Stimulated activated CD8-positive, alpha-beta memory T cell treated with anti-CD3 and anti-CD28 coated beads, Interleukin-7, amount 100 ng/mL, for 24 hours (primary cell): ENCODE measurements around the gene TEX53.

Experiments
- DNase-seq: peaks from one replicate; pipeline ENCODE4 v3.0.0-alpha.2; 2020; ENCODE audit warnings: low read depth

The TEX53 gene

GRCh38 chr9:114678795-114679194, 21.2 kb upstream of the TEX53 start:
- no peak for DNase-seq

DNA sequence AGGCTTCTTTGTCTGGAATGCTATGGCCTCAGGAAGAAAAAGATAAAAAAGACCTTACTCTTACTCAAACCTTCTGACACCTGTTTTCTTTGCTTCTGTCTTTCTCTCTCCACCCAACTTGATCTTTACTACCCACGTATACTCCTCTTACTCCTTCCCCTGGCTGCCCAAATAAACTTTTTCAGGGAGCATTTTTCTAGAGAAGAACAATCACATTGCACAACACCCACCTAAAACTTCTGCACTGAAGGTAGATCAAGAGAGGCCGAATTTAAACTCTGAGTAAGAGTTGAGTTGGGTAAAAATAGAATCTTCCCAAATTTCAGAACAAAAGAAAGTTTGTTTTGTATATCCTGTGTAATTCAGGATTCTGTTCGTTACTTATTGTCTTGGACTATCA, 20.5 kb upstream of the TEX53 start:
- no peak for DNase-seq

DNA sequence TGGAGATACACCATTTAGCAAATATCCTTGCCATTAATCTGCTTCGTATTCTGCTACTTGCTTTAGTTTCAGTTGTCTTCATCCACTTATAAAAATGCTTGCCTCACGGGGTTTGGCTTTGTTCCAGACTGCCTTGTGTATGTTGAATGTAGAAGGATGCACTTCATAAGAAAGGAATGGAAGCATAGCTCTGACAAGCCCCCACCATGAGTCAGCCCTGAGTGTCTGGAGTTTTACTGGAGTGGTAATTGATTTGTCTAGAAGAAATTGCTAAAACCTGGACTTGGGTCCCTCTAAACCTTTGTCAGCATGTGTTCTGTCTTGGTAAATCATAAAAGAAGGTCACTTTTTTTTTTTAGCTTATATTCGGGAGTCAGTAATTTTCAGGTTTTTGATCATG, 19.8 kb upstream of the TEX53 start:
- no peak for DNase-seq

GRCh38 chr9:114676901-114677300, 19.3 kb upstream of the TEX53 start:
- no peak for DNase-seq

DNA sequence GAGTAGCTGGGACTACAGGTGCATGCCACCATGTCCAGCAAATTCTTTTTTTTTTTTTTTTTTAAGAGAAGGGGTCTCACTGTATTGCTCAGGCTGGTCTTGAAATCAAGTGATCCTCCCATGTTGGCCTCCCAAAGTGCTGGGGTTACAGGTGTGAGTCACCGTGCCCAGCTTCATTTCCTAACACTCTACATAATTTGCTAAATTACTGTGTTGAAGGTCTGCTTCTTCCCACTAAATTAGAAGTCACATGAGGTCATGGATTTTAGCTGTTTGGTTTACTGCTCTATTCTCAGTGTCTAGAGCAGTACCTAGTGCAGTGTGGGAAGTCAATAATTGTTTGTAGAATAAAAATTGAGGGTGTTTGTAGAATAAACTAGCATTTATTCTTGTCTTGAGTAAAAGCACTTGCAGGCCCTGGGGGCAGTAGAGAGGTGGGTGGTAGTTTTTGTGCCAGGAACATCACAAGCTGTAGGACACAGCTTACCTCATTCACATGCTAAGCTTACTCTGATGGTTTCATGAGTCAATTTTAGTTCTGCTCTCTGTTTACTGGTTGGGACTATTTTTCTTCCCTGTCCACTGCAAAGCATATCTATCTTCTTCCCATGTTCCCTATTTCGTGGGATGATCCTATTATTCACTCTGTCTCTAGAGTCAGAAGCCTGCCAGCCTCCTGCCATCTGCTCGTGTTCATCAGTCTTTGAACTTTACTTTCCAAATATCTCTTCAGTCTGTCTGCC, 17.4 kb upstream of the TEX53 start:
- no peak for DNase-seq

DNA sequence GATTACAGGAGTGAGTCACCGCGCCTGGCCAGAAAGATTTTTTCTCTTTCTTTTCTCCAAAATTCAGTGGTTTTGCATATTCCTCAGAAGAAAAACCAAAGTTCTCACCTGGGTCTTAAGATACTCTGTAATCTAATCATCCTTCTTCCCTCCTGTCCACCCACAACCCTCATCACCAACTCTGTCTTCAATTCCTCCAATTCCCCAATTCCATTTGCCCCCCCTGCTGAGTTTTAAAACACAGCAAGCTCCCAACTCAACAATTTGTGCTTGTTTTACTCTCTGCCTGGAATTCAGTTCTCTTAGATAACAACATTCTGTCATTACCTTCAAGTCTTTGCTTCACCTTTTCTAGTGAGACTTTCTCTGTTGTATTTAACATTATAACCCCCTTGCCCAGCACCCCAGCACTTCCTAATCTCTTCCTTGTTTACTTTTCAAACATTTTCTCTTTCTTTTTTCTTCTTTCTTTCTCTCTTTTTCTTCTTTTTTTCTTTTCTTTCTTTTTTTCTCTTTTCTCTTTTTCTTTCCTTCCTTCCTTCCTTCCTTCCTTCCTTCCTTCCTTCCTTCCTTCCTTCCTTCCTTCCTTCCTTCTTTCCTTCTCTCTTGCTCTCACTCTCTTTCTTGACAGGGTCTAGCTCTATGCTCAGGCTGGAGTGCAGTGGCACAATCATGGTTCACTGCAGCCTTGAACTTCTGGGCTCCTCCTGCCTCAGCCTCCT, 16.6 kb upstream of the TEX53 start:
- DNase-seq = no peak

GRCh38 chr9:114671605-114672004, 14.0 kb upstream of the TEX53 start:
- DNase-seq = no peak

DNA sequence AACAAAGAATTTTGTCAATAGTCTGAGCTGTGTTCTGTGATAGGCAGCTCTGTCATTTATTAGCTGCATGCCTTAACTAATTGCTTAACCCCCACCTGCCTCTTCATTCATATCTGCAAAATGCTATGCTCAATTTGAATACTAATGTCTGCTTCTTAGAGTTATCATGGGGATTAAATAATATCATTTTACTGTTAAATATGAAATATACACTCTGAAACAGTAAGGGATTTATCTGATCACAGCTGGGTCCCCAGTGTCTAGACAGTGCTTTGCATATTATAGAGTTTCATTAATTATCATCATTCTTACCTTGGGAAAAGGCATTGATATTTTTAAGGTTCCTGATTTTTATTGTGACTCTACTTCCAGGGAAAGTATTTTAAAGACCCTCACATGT, 12.4 kb upstream of the TEX53 start:
- DNase-seq = no peak

DNA sequence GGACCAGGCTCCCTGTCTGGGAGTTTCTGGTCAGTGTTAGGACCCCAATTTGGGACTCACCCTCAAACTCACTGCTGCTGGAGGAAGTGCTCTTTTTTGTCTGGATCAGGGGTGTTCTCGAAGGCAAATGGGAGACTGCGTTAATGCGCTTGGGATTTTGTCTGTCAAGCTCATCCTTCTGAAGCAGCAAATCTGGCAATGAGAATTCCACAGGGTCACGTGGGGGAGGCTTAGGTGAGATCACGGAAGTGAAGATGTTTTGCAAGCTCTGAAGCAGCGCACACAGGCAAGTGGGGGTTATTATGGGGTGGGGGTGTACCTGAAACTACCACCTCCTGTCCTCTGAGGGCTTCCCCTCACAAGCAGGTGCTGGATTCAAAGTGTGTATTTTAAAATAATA, 10.5 kb upstream of the TEX53 start:
- no peak for DNase-seq

GRCh38 chr9:114666851-114667250, 9.2 kb upstream of the TEX53 start:
- DNase-seq = no peak

GRCh38 chr9:114666401-114666800, 8.8 kb upstream of the TEX53 start:
- no peak for DNase-seq

GRCh38 chr9:114664181-114664580, 6.6 kb upstream of the TEX53 start:
- DNase-seq = no peak

DNA sequence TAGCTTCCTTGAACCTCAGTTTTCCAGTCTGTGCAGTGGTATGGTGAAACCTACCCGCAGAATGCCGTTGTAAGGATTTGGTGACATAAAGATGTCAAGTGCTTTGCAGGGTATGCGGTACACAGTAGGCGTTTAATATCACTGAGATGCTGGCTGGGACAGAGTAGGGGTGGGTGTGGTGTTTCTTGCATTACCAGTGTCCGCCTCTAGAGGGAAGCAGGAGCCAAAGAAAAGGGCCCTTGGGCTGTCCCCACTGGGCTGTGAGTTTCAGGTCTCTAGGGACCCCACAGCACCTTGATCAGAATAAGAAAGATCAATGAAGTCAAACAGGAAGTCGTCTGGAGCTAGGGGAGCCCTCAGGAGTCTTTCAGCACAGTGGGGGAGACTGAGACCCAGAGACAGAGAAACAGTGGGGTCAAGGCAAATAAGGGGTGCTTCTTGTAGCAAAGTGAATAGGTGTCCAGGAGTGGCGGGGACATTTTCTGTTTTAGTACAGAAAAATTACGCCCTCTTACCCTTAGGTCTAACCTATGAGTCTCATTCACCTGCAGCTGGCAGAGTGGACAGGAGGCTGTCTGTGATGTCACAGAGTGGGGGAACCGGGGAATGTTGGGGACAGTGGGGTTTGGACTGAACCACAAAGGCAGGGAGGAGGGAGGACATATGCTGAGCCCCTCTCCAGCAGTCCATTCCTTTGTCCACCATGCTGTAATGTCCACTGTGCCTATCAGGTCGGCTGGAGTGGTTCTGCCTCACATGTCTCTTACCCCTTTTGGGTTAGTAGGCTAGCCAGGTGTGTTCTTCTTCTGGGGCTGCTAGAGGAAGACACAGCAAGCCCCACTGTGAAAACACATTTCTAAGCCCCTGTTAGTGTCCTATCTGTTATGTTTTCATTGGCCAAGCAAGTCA, 4.7 kb upstream of the TEX53 start:
- peak; percentile 42 for DNase-seq

DNA sequence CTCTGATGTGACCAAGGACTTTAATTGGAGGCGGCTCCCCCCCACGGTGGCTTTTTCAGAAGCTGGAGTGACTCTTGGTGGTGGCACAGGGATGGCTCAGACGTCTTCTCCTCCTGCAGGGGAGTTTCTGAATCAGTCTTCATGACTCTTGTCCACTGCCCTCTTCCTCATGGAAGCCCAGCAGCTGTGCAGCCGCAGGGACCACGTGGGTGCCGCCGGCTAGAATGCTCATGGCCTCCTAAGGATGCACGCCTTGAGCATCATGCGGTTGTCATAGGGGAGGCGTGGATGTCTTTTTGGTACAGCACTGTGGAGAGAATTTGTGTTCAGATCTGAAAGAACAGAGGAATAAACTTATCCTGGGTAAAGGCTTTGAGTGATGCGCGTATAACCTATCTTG, 1.3 kb downstream of the TEX53 start:
- no peak for DNase-seq

DNA sequence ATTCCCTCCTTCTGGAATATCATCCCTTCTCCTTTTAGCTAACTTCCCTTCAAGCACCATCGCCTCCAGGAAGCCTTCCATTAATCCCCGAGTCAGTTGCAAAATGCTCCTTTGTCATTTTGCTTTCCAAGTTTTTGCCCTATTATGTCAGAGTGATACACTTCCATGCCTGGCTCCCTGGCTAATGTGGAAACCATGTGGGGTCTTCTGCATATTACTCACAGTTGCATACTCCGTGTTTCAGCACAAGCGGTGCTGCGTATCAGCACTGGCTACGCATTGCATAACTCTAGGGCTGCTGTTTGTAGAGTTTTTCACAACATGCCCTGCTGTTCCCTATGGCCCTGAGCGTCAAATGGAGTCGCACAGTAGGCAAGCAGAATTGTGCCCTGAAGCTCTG, 1.9 kb downstream of the TEX53 start:
- no peak for DNase-seq

DNA sequence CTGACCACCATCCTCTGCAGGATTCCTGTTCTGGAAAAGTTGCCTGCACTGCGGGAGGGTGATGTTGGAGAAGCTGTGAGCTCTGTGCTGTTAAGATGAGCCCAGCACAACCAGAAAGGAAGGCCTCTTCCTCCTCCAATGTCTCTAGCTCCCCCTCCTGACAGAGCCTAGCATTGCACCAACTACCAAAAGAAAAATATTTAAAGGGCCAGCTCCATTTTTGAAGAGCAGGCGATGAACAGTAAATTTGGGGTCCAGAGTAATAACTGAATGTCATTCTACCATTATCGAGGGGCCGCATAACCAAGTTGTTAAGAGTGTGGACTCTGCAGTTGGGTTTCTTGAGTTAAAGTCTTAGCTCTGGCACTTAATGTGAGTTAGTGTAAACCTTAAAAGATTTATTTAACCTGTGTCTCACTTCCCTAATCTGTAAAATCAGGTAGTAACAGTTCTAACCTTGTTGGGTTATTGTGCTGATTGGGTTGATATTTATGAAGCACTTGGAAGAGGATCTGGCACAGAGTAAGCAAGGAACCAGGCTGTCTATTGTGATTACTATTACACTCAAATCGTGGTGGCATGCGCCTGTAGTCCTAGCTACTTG, 3.9 kb downstream of the TEX53 start:
- DNase-seq = peak; percentile 67

DNA sequence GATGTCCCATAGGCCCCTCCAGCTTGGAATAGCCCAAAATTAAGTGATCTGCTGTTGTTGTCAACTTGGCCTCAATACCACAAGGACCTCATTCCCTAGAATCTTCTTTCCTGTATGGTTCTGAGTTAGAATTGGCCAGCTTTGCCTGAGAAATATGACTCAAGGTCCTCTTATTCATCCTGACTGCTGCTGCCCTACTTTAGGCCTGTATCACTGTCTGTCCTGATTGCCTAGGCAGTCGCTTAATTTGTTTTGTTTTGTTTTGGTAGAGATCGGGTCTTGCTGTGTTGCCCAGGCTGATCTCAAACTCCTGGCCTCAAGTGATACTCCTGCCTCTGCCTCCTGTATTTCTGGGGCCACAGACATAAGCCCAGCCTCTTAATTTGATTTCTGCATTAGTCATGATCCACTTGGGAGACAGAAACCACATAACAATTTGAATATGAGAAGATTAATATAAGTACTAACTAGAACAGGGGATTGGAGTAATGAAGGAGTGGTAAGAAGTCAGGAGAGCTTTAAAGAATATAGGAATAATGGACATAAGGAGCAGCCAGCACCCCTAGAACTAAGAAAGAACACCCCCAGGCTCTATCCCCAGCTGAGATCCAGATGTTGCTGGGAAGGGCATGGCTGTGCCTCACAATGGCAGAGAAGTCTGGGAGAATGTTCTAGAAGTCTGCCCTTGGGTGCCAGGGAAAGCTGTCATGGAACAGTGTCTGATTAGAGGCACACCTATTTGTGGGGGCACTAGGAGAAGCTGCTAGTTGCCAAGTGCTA, 4.6 kb downstream of the TEX53 start:
- DNase-seq = no peak

GRCh38 chr9:114643896-114644295, 13.7 kb downstream of the TEX53 start:
- no peak for DNase-seq

DNA sequence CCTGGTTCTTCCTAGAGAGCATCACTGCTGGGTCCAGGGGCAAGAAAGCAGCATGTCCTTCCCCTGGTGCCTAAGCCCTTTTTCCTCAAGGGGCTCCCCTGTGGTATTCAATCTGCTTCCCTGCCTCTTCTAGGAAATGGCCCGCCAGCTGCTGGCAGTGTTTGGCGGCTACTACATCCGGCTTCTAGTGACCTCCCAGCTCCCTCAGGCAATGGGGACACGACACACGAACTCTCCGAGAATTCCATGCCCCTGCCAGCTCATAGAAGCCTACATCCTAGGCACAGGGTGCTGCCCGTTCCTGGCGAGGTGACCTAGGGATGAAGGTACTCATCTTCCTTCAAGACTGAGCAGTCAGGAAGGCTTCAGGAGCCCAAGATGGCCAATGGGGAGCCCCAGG, 14.6 kb downstream of the TEX53 start:
- DNase-seq = no peak

- DNase-seq = no peak
Measured at GRCh38 chr9:114641967-114642366, 15.6 kb downstream of the TEX53 start.

GRCh38 chr9:114638404-114638803, 19.2 kb downstream of the TEX53 start:
- DNase-seq = no peak

GRCh38 chr9:114634387-114634786, 23.2 kb downstream of the TEX53 start:
- DNase-seq = no peak
